ENCODE results near the gene TMEM108.

The TMEM108 gene

DNA sequence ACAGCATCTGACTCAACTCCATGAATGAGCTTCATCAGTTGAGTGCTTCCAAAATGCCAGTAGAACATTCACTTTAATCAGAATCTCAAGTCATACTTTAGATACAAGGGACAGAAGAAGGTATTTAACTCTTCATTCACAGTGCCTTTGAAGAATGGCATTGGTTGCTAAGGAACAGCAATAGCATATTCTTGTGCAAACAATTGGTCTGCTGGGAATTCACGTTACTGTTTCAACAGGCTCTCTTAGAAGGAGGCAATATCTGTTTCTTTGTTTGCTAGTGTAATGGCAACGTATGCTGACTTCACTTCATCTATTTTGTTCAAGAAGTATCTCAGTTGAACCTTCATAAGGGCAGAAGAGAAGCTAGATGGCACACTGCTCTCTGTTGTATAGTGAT, 113.9 kb downstream of the TMEM108 start:
- no peak overlapping the region for H3K27ac ChIP-seq
- TF ChIP-seq, protein P1, sequence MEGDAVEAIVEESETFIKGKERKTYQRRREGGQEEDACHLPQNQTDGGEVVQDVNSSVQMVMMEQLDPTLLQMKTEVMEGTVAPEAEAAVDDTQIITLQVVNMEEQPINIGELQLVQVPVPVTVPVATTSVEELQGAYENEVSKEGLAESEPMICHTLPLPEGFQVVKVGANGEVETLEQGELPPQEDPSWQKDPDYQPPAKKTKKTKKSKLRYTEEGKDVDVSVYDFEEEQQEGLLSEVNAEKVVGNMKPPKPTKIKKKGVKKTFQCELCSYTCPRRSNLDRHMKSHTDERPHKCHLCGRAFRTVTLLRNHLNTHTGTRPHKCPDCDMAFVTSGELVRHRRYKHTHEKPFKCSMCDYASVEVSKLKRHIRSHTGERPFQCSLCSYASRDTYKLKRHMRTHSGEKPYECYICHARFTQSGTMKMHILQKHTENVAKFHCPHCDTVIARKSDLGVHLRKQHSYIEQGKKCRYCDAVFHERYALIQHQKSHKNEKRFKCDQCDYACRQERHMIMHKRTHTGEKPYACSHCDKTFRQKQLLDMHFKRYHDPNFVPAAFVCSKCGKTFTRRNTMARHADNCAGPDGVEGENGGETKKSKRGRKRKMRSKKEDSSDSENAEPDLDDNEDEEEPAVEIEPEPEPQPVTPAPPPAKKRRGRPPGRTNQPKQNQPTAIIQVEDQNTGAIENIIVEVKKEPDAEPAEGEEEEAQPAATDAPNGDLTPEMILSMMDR (IDR thresholded peaks at IDR 0.05) = no peak

DNA sequence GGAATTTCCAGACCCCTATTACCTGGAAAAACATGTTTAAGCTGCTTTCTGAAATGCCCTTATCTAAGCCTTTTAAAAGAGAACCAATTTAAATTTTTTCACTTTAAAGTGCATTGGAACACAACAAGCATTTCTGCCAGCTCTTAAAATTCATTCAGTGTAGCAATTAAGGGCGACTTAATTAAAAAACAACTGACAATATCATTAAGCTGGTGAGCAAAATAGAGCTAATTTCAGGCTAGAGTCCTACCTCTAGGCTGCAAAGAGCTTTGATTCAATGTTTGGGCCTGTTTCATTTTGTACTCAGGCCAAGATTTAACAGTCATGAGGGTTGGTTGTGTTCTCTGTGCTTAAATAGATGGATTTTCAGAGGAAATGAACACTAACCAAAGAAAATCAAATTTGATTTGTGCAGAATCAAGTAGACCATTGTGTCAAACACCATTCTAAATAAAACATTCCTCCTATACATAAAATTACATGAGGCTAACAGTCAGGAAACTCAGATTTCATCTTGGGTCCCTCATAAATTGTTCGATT, 114.6 kb downstream of the TMEM108 start:
- no peak overlapping the region for H3K27ac ChIP-seq
- no peak for TF ChIP-seq ZFX (IDR thresholded peaks at IDR 0.05; ENCODE audit: borderline replicate concordance)
- TF ChIP-seq, protein P1 (IDR thresholded peaks at IDR 0.05) = no peak

DNA sequence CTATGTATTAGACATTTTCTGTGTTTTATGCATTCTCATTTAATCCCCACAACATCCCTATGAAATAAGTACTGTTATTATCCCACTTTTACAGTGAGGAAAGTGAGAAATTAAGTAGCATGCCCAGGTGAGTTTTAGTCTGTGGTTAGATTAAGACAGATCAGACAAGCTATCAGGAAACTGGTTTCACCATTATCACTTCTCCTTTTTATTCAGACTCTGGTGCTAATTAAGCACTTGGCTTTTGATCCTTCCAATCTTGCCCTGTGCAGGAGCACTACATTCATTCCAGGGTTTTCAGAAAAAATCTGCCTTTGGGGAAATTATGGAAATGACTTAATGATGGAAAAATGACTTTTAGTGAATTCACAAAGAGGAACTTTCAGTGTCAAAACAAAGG, 115.2 kb downstream of the TMEM108 start:
- H3K27ac ChIP-seq = no peak overlapping the region
- TF ChIP-seq, protein P1 (IDR thresholded peaks at IDR 0.05) = no peak

DNA sequence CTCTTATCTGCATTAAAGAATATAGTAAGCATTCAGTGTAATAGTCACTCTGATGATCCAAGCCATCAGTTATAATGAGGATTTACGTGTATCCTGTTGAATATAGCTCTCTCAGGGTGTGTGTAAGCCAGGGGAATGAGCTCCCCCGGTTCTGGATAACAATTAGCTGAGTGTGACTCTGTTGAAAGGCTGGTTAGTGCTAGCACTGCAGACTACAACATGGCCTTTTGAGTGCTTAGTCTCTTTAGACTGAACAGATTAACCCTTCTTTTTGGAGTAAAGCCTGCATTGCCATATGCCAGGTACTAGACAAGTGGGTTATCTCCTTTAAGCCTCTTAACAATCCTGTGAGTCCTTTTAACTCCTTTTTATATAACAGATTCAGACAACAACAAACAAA, 119.5 kb downstream of the TMEM108 start:
- H3K27ac ChIP-seq = no peak overlapping the region
- no peak for TF ChIP-seq ZFX (IDR thresholded peaks at IDR 0.05; ENCODE audit: borderline replicate concordance)
- TF ChIP-seq, protein P1 (IDR thresholded peaks at IDR 0.05) = no peak

DNA sequence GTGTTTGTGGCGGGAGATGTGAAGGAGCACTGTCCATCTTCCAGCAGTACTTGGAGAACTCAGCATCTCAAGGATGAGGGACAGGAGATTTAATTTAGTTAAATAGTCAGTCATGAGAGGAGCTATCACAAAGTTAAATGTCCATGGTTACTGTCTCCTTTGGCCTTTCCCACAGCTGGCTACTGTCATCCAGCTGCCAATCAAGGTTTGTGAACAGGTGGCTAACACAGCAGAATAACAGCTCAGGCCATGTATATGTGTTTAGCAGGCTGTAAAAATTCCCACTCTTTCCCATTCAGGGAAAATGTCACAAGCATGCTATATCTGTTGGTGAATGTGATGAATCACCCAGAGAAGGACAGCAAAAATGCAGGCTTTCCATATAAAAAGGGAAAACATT, 120.5 kb downstream of the TMEM108 start:
- no peak overlapping the region for H3K27ac ChIP-seq

DNA sequence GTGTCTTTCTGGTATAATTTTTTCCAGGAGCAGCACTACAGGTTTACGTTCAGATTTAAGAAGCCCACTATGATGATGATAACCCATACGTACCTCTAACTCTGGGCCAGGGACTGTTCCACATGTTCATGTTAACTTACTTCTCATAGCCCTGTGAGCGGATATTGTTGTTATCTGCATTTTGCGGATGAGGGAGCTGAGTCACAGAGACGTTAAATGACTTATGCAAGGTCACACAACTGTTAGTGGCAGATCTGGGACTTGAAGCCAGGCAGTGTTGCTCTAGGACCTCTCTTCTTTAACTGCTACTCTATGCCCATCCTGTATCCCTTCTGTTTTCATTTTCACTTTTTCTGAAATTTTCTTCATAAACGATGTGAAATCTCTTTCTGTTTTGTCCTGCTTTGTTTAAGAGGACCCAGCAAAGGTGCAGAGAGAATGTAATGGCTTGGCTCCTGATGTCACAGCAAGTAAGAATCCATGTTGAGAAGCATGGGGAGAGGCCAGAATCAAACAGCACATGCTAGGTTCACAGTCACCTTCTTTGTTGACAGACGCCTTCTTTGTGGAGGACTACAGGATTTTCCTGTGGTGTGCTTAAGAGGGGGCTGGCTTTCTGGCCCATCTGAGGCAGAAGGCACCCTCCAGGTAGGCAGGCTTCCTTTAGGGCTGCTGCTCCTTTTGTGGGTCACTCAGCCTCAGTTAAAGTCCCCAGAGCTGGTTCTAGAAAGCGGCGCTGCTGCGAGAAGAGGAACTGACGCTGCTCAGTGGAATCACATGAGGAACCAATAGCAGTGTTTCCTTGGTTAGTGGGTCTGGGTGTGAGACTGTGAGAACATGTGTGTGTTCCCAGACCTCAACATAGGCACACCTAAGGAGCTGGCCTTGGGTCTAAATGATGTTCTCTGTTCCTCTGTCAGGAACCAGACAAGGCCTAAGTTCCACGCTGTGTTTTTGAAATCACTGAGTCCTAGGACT, 121.6 kb downstream of the TMEM108 start:
- TF ChIP-seq ZFX (IDR thresholded peaks at IDR 0.05; ENCODE audit: borderline replicate concordance) = no peak
- TF ChIP-seq, protein P1 (IDR thresholded peaks at IDR 0.05) = no peak
- H3K27ac ChIP-seq = no peak overlapping the region

More for the DNA sequence above, 120.5 kb downstream of the TMEM108 start:
- no peak for TF ChIP-seq ZFX (IDR thresholded peaks at IDR 0.05; ENCODE audit: borderline replicate concordance)
- TF ChIP-seq, protein P1 (IDR thresholded peaks at IDR 0.05) = no peak

DNA sequence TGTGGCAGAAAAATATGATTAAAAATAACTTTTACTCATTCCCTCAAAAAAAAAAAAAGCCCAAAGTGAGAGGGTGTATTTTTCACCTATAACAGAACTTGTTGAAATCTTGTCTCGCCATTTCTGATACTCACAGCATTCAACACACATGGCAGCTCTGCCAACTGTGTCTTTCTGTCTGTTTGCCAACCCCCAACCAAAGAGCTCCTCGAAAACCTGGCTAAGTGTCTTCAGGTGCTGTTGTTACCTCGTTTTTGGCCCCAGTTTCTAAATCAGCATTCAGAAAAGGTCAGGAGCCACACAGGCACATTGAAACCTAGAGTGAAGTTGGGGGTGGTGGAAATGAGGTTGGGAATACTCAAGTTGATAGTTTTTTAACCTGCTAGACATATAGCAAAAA, 123.5 kb downstream of the TMEM108 start:
- no peak for TF ChIP-seq ZFX (IDR thresholded peaks at IDR 0.05; ENCODE audit: borderline replicate concordance)
- TF ChIP-seq, protein P1 (IDR thresholded peaks at IDR 0.05) = no peak
- H3K27ac ChIP-seq = no peak overlapping the region

All from 22Rv1 (cell line).